Measurements from ENCODE around the gene SKP2. TPM values are rescaled to one million over a fixed set of nuclear protein-coding genes. Genes with fewer than 3 reads are reported as not detected.

Gene SKP2
- total RNA-seq, 1 donor from 2014 or later = 5.4 TPM

Small RNA genes within 50 kb of the gene (microRNA-seq; reads per million reads assigned to microRNA genes)
- not detected for gene MIR580 (ENCODE audit: borderline number of aligned reads)

Other genes with a start within 250 kb of the SKP2 start
- not detected for gene CAPSL, start 213.5 kb upstream of the SKP2 start, total RNA-seq
- not detected for gene UGT3A1, start 160.7 kb upstream of the SKP2 start, total RNA-seq
- gene UGT3A2, start 85.2 kb upstream of the SKP2 start, total RNA-seq = not detected
- 14.5 TPM for gene LMBRD2, start 224 bp upstream of the SKP2 start, total RNA-seq
- gene NADK2, start 89.8 kb downstream of the SKP2 start, total RNA-seq = 41.3 TPM
- gene RANBP3L, start 149.8 kb downstream of the SKP2 start, total RNA-seq = 0.50 TPM

Data from left ventricle myocardium superior (tissue), 1 donor.